Measurements from ENCODE around the gene FAXDC2. TPM values are rescaled to one million over a fixed set of nuclear protein-coding genes. Genes with fewer than 3 reads are reported as not detected.

The FAXDC2 gene
- total and polyA plus RNA-seq, 2 of the 13 experiments (the other 11 are each of a cell fraction or from before 2014, with no cell fraction given), result 4.7 to 58.8 TPM

- TF ChIP-seq ZXDC (CRISPR knock-in tag; IDR thresholded peaks at IDR 0.05), result no peak
- TF ChIP-seq YEATS4 (CRISPR knock-in tag; IDR thresholded peaks at IDR 0.05; ENCODE audit: borderline replicate concordance), result no peak
- no peak for TF ChIP-seq ZNF660 (CRISPR knock-in tag; IDR thresholded peaks at IDR 0.05; ENCODE audit: borderline replicate concordance, low read depth)
- no peak for TF ChIP-seq ZBTB38 (CRISPR knock-in tag; IDR thresholded peaks at IDR 0.05)
- TF ChIP-seq, protein P1, sequence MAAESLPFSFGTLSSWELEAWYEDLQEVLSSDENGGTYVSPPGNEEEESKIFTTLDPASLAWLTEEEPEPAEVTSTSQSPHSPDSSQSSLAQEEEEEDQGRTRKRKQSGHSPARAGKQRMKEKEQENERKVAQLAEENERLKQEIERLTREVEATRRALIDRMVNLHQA (CRISPR knock-in tag; IDR thresholded peaks at IDR 0.05), result no peak
- TF ChIP-seq HMG20B (CRISPR knock-in tag; conservative IDR thresholded peaks at IDR 0.05), result peak; percentile 40; the same call in 1 of the 2 replicates
- TF ChIP-seq, protein P2, sequence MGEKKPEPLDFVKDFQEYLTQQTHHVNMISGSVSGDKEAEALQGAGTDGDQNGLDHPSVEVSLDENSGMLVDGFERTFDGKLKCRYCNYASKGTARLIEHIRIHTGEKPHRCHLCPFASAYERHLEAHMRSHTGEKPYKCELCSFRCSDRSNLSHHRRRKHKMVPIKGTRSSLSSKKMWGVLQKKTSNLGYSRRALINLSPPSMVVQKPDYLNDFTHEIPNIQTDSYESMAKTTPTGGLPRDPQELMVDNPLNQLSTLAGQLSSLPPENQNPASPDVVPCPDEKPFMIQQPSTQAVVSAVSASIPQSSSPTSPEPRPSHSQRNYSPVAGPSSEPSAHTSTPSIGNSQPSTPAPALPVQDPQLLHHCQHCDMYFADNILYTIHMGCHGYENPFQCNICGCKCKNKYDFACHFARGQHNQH (CRISPR knock-in tag; IDR thresholded peaks at IDR 0.05), result peak; percentile 25
- TF ChIP-seq ZMAT3 (CRISPR knock-in tag; conservative IDR thresholded peaks at IDR 0.05), result no peak
- 0 out of 2 replicates have a peak, but pooled peaks have one; percentile 42 for TF ChIP-seq ZNF232 (CRISPR knock-in tag; IDR thresholded peaks at IDR 0.05; ENCODE audit: borderline replicate concordance)
- no peak for TF ChIP-seq CHD2 (IDR thresholded peaks at IDR 0.05; ENCODE audit: low read depth, low read length)
- TF ChIP-seq GFI1 (CRISPR knock-in tag; IDR thresholded peaks at IDR 0.05; ENCODE audit: borderline replicate concordance), result peak; percentile 56; the same call in 1 of the 2 replicates
- peak; percentile 22; the same call in 1 of the 2 replicates for TF ChIP-seq FOXO1 (CRISPR knock-in tag; IDR thresholded peaks at IDR 0.05)
- TF ChIP-seq ZFY (CRISPR knock-in tag; IDR thresholded peaks at IDR 0.05), result no peak
- TF ChIP-seq PRDM10 (CRISPR knock-in tag; IDR thresholded peaks at IDR 0.05; ENCODE audit: low read depth), result 0 out of 2 replicates have a peak, but pooled peaks have one; percentile 33
- TF ChIP-seq EP300 (IDR thresholded peaks at IDR 0.05; ENCODE audit: low read depth in 2 of 2, low read length in 2 of 2), result no peak; a peak in 1 of 4 replicates
- TF ChIP-seq EP300 (CRISPR knock-in tag; IDR thresholded peaks at IDR 0.05; ENCODE audit: borderline replicate concordance), result no peak; the same call in 1 of the 2 replicates
- no peak for TF ChIP-seq ARNT (IDR thresholded peaks at IDR 0.05)
- no peak for TF ChIP-seq TAF15 (IDR thresholded peaks at IDR 0.05; ENCODE audit: low read depth, low read length, poor library complexity, severe bottlenecking)
- TF ChIP-seq MXD1 (CRISPR knock-in tag; IDR thresholded peaks at IDR 0.05), result no peak
These were observed 13.1 kb downstream of the FAXDC2 start (continued) for GRCh38 chr5:154837009-154837901.

Measured in HepG2 (cell line).